ENCODE measurements around the gene CKAP5.

The CKAP5 gene

DNA sequence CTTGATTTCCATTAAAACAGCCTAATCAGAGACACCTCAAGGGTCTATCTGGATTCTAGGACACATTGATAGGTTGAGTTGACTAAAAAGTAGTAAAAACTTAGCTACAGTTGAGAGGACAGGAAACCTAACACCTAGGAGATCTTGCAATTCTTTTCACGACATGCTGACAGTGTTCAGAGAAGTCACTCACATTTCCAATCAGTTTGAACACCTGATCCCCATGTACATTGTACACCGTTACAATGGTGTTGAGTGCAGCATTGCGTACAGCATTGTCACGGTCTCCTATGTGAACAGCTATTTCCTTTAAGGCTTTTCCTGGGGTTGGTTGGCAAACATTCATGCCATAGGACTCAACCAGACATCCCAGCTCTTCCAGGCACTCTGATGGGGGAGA, 84.3 kb downstream of the CKAP5 start:
- no peak for DNase-seq

DNA sequence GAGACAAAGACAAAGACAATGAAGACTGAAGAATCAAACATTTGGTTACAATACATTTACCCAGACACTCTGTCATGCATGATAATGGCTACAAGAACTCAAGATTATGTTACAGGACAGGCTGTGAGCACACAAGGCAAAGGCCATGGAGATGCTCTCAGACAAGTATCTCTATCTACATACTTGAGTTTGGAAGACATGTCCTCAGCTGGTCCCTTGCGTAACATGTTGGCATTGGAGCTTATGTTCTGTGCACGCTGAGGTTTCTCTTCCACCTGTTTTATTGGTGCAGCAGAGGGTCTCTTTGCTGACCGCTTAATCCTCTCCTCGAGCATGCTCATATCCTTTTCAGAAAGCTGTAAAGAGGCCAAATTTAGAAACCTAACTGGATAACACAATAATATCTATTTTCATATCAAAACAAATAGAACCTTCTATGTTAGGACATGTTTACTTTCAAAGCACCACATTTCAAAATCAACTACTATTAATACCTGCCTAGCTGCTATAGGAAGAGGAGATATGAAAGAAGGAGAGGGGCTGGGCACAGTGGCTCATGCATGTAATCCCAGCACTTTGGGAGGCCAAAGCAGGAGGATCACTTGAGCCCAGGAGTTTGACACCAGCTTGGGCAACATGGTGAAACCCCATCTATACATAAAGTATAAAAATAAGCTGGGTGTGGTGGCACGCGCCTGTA, 85.5 kb downstream of the CKAP5 start:
- no peak for DNase-seq

DNA sequence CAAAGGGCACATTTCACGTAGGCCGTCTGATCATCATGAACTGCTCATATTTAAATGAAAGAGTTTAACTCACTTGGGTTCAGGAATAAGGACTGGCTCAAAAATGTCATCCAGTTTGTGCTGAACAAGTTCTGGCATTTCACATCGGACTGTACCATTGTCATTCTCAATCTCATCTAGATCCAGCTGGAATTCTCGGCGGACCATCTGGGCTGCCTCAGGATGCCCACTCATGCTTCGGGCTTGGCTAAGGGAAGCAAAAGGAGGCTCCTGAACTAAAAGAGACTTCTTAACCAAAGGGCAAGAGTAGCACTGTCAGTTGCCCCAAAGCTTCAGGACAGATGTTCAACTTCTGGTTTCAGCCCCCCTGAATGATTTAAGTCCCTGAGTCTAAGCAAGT, 86.9 kb downstream of the CKAP5 start:
- DNase-seq = no peak

DNA sequence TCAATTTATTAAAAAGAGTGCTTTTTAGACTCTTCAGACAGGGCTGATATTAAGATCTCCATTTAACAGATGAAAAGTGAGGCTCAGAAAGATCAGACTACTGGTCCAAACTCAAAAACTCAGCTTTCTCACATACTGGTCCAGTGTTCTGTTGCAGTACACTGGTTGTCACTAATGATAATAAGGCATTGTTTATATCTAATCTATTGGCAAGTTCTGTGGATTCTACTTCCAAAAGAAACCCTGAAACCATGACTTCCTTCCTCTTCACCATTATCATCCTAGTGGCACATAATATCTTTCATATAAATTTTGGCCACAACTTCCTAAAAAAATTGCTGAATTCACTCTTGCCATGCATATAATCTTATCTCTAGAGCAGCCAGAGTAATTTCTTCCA, 90.1 kb downstream of the CKAP5 start:
- no peak for DNase-seq

DNA sequence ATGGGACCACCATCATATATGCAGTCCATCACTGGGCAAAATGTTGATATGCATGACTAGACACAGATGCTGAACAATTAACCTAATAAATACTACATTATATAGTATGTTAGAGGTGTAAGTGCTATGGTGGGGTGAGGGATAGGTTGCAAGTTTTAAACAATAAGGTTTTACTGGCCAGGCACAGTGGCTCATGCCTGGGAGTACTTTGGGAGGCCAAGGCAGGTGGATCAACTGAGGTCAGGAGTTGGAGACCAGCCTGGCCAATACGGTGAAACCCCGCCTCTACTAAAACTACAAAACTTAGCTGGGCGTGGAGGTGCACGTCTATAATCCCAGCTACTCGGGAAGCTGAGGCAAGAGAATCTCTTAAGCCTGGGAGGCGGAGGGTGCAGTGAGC, 98.9 kb downstream of the CKAP5 start:
- no peak for DNase-seq

DNA sequence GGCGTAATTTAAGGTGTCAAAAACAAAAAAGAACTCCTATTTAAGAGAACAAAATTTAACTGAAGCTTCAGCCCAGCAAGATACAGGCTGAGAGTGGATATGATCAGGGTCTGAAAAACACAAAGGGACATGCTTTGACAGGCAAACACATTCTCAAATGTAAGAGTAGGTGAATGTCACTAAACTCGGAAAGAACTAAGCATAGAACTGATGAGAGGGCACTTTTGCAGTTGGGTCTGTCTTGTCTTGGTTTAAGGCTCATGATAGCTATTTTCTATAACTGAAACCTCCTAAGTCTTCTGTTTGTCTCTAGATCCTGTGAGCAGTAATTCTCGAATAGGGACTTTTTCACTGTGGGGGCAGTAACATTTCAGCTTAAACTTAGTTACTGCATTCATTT, 100.1 kb downstream of the CKAP5 start:
- DNase-seq = no peak

DNA sequence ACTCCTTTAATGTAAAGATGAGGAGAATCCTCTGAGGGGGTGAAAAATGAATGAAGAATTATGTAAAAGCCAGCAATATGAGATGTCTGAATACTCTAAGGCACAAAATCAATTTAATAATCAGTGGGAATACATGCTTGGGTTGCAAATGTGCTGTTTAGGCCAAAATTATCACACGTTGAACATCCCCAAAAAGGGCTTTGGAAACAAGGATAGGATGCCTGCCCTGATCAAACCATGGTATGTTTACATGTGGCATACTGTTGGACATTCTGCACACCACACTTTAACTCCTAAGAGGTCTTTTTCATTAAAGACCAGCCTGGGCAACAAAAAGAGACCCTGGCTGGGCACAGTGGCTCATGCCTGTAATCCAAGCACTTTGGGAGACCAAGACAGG, 100.8 kb downstream of the CKAP5 start:
- DNase-seq = no peak

DNA sequence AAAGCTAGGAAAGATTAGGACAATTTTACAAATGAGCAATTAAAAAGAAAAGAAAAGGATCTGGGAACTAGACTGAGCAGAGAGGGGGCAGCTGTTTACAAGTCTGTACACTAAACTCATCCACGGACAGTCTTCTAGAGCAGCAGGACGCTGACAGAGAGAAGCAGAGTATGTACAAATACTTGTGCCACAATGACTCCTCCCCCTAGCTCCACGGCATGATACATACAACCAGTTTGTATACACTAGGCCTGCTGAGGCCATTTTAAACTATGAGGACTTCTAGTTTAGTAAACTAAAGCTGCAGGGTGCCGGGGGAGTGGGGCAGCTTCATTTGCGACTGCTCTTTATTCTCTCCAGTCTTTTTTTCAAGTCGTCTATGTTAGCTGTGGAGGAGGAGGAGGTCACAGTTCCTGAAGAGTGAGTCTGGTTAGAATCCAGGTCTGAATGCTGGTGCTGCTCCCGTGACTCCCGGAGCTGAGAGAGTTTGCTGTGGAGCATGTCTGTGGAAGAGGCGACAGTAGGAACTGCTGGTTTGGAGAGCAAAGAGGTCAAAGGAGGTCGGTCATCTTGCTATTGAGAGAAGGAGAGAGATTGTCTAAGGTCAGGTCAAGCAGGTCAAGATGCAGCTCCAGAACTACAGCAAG, 102.3 kb downstream of the CKAP5 start:
- DNase-seq = no peak

DNA sequence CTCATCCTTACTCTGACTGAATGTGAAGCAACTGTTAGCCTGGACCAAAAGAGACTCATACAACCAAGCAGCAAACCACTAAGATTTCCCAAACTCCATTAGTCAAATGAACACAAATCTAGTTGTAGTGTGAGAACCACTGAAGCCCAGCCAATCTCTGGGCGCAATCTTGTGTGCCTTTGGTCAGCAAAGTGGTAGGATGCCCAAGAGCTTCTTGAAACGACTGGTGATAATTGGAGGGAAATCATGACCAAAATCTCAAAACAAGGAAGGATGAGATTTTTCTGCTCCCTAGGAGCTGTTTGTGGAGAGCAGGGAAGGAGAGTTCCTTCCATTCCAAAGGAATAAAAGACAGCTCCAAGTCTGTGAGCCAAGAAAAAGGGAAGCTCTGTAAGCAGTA, 103.0 kb downstream of the CKAP5 start:
- DNase-seq = no peak

DNA sequence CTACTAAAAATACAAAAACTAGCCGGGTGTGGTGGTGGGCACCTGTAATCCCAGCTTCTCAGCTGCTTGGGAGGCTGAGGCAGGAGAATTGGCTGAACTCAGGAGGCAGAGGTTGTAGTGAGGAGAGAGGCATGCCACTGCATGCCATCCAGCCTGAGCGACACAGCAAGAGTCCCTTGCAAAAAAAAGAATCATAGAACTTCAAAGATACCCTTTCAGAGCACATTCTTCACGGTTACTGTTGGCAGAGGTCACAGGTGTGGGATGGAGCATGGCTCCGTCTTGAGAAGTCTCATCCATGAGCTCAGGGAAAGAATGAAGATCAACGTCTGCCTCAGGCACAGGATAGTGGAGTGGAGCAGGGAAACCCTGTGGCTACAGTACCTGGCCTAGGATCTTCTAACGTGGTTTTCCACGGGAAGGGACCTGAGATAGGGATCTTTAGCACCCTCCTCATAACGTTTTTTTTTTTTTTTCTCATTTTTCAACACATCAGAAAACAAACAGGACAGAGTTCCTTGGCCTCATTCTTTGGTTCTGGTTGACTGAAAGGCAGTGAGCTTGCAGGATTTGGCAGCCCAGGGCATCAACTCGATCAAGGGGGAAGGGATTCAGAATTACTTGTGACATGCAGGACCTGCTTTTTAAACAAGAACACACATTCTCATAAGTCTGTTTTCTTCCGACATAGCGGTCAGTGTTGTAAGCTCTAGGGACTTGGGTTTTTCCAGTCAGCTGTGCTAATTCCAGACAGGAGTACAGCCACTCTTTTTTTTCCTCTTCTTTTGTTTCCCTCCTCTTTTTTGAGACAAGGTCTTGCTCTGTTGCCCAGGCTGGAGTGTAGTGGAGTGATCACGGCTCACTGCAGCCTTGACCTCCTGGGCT, 104.2 kb downstream of the CKAP5 start:
- DNase-seq = no peak

DNA sequence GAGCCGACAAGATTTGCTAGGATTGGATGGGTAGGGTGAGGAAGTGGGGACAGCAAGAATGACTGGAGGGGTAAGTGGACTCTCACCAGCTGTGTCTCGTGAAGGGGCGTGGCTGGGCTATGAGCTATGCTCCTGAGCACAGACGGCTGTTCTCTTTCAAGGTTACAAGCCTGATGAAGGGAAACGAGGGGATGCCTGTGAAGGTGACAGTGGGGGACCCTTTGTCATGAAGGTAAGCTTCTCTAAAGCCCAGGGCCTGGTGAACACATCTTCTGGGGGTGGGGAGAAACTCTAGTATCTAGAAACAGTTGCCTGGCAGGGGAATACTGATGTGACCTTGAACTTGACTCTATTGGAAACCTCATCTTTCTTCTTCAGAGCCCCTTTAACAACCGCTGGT, 107.2 kb downstream of the CKAP5 start:
- no peak for DNase-seq

DNA sequence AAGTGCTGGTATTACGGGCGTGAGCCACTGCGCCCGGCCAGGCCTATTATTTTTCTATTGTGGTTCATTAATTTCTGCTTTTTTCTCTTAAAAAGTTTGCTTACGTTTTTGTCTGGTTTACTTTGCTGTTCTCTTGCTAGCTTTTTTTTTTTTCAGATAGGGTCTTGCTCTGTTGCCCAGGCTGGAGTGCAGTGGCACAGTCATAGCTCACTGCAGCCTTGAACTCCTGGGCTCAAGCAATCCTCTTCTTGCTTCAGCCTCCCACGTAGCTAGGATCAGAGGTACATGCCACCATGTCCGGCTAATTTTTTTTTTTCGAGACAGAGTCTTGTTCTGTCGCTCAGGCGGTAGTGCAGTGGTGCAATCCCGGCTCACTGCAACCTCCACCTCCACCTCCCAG, 108.4 kb downstream of the CKAP5 start:
- DNase-seq = no peak

DNA sequence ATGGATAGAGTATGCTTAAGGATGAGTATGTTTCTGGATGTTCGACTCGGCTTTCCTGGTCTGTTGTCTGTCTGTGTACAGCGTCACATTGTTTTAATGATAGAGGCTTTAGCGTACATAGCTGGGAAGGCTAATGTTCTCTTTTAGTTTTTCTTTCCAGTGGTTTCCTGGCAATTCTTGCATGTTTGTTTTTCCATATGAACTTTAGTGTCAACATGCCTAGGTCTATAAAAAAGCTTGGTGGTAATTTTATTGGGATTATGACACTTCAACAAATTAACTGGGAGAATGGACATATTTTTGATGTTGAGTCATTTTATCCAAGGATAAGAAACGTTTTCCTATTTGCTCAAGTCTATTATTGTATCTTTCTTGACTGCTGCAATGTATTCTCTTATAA, 109.5 kb downstream of the CKAP5 start:
- no peak for DNase-seq

DNA sequence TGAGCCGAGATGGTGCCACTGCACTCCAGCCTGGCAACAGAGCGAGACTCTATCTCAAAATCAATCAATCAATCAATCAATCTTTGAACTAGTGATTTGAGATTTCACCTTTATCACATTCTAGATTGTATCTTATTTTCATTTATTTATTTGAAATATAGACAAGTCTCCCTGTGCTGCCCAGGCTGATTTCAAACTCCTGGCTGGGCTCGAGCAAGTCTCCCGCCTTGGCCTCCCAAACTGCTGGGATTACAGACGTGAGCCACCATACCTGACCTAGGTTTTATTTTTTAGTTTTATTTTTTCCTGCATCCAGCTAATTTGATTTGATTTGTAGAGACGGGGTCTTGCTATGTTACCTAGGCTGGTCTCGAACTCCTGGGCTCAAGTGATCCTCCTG, 109.9 kb downstream of the CKAP5 start:
- DNase-seq = no peak

DNA sequence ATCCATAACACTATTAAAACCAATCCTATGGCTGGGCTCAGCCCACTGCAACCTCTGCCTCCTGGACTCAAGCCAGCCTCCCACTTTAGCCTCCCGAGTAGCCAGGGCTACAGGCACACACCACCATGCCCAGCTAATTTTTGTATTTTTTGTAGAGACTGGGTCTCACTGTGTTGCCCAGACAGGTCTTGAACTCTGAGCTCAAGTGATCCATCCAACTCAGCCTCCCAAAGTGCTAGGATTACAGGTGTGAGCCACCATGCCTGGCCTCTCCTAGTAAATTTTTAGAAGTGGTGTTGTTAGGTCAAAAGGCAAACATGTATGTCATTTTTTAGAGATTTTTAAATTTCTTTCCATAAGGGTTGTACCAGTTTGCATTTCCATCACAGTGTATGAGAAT, 112.8 kb downstream of the CKAP5 start:
- no peak for DNase-seq

DNA sequence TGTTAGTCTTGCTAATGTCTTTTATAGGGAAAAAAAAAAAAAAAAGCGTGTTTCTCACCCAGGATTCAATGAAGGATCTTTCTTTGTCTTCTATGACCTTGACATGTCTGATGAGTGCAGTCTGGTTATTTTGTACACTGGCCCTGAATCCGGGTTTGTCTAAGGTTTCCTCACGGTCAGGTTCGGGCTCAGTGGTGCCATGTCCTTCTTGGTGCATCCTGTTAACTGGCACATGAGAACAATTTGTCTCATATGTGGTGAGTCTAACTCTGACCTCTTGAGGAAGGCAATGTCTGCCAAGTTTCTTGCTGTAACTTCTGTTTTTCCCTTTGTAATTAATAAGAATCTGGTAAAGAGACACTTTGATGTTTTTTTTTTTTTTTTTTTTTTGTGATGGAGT, 114.5 kb downstream of the CKAP5 start:
- no peak for DNase-seq

DNA sequence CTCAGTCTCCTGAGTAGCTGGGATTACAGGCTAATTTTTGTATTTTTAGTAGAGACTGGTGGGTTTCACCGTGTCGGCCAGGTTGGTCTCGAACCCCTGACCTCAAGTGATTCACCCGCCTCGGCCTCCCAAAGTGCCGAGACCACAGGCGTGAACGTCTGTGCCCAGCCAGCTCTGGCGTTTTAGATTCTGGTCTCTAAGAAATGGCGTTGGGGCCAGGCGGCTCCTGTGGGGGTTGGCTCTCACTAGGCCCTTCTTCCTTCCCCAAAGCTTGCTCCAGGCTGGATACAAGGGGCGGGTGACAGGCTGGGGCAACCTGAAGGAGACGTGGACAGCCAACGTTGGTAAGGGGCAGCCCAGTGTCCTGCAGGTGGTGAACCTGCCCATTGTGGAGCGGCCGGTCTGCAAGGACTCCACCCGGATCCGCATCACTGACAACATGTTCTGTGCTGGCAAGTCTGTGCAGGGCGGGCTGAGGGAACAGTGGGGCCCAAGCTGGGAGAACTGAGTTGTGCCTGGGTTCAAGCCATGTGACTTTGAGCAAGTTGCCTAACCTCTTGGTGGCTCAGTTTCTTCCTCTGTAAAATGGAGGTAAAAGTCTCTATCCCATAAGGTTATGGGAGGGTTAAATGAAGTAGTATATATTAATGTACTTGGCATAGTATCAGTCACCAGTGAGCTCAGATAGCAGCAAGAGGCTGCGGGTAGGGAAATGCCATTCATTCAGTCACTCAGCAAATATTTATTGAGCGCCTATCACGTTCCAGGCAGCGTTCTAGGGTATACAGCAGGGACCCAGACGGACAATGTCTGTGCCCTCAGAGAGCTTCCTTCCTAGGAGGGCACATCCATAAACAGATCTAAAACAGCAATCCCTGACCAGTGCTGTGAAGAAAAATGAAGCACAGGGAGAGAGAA, 116.7 kb downstream of the CKAP5 start:
- DNase-seq = no peak

DNA sequence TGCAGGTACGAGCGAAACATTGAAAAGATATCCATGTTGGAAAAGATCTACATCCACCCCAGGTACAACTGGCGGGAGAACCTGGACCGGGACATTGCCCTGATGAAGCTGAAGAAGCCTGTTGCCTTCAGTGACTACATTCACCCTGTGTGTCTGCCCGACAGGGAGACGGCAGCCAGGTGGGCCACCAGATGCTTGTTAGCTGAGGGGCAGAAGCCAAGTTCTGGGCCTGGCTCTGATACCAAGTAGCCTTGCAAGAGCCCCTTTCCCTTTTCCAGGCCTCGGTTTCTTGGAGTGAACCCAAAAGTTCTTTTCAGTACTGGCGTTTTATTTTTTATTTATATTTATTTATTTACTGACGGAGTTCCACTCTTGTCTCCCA, 117.4 kb downstream of the CKAP5 start:
- DNase-seq = no peak

DNA sequence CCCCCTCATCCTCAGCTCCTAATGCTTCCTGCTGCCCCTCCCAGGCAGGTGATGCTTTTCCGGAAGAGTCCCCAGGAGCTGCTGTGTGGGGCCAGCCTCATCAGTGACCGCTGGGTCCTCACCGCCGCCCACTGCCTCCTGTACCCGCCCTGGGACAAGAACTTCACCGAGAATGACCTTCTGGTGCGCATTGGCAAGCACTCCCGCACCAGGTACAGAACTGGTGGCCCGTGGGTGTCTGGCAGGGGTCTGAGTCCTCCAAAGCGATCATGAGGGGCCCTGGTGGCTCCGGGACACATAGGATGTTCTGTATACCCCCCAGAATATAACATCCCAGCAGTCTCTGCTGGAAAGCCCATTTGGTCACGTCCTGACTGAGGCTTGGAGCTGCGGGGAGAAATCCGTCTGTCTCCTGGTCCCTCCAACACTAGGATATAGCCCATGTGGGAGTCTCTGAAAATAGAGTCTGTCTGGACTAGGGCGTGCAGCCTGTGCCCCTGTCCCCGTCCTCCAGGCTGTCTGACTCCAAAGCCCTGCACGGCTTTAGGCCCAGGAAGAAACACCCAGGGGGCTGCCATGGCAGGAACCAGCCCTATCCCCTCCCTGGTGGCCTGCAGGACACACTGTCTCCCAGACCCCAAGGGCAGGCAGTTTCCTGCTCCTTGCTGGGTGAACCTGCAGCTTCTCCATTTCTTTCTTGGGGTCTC, 118.0 kb downstream of the CKAP5 start:
- DNase-seq = no peak

DNA sequence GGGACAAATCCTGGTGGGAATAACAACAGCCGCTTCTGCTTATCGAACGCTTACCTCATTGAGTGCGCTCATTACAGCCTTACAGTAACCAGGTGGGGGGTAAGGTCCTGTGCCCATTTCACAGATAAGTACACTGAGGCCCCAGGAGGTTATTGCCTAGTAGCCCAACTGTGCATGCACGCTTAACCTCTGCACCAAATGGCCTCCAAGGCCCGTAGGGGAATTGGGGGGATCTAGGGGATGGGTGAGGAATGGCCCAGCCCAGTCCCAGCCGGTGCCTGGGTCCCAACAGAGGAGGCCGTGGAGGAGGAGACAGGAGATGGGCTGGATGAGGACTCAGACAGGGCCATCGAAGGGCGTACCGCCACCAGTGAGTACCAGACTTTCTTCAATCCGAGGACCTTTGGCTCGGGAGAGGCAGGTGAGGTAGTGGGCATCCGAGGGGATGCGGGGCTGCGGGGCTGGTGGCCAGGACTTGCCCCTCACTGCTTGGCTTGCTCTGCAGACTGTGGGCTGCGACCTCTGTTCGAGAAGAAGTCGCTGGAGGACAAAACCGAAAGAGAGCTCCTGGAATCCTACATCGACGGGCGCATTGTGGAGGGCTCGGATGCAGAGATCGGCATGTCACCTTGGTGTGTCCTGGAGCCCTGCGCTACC, 119.7 kb downstream of the CKAP5 start:
- DNase-seq = no peak

DNA sequence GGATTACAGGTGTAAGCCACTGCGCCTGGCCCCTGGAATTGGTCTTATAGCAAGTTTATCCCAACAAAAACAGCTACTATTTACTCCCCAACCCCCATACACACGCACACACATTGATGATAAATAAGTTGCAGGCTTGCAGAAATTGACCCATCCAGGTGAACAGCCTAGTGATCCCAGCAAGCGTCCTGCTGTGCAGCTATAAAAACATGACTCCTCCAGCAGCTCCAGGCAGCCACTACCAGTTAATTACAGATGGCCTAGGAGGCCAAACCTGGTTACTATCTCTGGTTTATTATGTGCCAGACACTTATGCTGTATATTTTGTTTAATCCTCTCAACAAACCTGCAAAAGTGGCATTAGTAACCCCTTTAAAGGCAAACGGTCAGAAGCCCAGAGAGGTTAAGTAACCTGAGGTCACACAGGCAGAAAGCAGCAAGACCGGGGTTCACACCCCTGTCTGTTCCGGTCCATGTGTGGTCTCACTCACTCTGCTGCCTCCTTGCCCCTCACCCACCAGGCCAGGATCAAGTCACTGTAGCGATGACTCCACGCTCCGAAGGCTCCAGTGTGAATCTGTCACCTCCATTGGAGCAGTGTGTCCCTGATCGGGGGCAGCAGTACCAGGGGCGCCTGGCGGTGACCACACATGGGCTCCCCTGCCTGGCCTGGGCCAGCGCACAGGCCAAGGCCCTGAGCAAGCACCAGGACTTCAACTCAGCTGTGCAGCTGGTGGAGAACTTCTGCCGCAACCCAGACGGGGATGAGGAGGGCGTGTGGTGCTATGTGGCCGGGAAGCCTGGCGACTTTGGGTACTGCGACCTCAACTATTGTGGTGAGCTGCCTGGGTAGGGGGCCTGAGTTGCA, 120.5 kb downstream of the CKAP5 start:
- no peak for DNase-seq

Measured in T1000 (cell line).